DMS 273 (cell line): ENCODE results near the gene OGN.

Experiments
- DNase-seq: peaks from one replicate; lab custom pipeline; 2025; ENCODE audit not compliant: unreplicated experiment; lab: John Stamatoyannopoulos, UW

OGN gene

DNA sequence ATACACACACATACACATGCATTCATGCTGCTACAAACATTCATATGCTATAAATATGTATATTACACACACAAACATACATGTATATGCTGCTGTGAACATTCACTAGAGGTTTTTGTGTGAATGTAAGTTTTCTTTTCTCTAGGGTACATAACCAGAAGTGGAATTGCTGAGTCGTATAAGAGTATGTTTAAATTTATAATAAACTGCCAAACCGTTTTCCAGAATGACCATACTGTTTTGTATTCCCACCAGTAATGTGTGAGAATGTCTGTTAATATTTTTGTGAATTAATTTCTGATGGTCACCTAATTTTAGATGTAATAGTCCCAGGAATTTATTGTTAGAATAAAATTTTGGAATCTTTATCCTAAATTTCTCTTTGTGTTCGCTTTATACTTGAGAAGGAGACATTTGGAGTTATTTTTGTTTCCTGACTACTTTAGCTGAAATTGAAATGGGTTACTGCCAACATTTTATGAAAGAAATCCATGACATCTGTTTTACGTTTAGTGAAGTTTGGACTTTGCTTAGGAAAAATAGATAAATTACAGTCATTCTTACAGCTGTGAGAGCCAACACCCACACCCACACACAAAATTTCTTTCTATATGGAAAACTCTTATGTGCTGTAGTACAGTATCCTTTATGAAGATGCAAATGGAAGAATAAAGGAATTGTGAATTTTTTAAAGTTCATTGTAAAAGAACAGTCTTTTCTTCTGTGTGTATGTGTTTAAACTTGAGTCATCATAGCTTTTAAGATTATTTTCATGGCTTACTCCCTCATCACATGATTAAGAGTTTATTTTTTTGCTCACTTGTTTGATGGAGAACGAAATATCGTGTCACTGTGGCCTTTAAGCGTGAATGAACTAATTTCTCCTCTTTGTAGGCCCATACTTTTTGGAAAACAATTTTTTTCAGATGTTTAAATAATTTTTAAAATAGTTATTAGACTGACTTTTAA lies 54.3 kb downstream of the OGN start:
- DNase-seq: no peak

- DNase-seq: no peak
Measured at GRCh38 chr9:92345582-92345981, 58.8 kb downstream of the OGN start.

DNA sequence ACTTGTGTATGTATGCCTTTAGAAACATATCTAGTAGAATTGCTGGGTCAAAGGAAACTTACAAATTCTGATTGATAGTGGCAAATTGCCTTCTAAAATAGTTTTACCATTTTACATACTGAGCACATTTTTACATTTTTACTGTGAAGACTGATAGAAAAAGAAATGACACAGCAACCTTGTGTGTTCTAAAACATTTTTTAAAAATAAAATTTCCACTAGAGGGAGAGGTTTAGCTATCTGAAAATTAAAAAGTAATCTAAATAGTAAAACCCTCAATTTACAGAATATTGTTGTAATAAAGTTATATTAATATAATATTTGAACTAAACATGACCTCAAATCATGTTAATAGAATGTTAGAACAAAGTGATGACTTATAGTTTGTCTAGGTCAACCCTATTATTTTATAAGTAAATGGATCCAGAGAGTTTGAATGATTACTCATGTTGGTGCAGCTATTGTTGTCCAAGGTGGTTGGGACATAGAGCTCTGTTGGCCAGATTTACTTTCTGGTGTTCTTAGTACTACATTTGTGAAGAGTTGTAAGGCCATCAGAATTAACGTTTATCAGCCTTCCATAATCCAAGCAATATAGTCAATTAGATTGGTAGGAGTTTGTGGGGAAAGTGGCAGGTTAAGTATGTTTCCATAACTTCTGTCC lies 61.4 kb downstream of the OGN start:
- DNase-seq: no peak

DNA sequence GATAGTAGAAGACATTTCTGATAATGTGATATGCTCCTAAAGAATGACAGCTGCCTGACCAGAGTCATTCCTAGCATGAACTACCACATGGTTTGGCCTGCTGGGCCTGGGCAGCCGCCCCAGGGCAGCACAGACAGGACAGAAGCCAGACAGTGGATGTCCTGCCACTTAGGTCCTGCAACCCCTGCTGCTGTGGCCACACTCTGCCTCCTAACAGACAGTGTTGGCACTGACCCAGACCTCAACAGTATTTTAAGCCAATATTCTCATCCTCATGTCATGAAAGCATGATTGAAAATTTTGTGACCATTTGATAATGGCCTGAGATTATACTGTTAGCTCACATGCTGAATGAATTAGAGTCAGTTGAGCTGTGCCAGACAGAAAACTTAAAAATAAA lies 62.8 kb downstream of the OGN start:
- DNase-seq: no peak

DNA sequence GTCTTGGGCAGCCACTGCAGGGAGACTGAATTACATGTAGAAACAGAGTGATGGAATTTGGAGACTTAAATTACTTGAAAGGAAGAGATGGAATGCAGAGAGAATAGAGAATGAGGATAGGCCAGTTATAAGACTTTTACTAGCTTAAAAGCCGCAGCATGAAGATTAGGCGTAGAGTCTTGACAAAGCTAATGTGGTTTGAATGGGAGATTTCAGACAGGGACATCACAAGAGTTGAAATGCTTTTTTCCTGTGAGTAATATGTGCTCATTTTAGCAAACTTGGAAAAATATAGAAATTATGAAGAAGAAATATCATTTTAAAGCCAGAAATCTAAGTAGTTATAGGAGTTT lies 71.1 kb downstream of the OGN start:
- DNase-seq: no peak
